H9 (cell line): ENCODE measurements around the gene EGLN1. TPM values are rescaled to one million over a fixed set of nuclear protein-coding genes. Genes with fewer than 3 reads are reported as not detected.

Source experiments
- DNase-seq: peaks from one replicate; pipeline ENCODE4 v3.0.0-alpha.2; 2017
- H2AFZ ChIP-seq: one replicate; pipeline ENCODE4 v1.6.1; 2013; ENCODE audit warnings: mild to moderate bottlenecking, low read length, control low read depth, moderate library complexity
- H2AK5ac ChIP-seq: 2 replicates; pipeline ENCODE4 v1.6.1; 2013; ENCODE audit warnings: low read length, control low read depth, mixed read lengths; ENCODE audit not compliant: insufficient read length
- H2BK120ac ChIP-seq: one replicate; pipeline ENCODE4 v1.6.1; 2013; ENCODE audit warnings: low read depth, mild to moderate bottlenecking, low read length, control low read depth, inconsistent platforms; ENCODE audit not compliant: poor library complexity, severe bottlenecking
- H2BK12ac ChIP-seq: 2 replicates; pipeline ENCODE4 v1.6.1; 2013; ENCODE audit warnings: low read length, control low read depth, mixed read lengths, low read depth; ENCODE audit not compliant: insufficient read length
- H2BK15ac ChIP-seq: 2 replicates; pipeline ENCODE4 v1.6.1; 2013; ENCODE audit warnings: low read depth, low read length, control low read depth
- H2BK20ac ChIP-seq: one replicate; pipeline ENCODE4 v1.6.1; 2013; ENCODE audit warnings: low read depth, mild to moderate bottlenecking, low read length, control low read depth, inconsistent platforms; ENCODE audit not compliant: poor library complexity, severe bottlenecking
- H2BK5ac ChIP-seq: 2 replicates; pipeline ENCODE4 v1.6.1; 2013; ENCODE audit warnings: low read length, control low read depth, mixed read lengths; ENCODE audit not compliant: insufficient read length
- H3K14ac ChIP-seq: 2 replicates; pipeline ENCODE4 v1.6.1; 2013; ENCODE audit warnings: low read length, control low read depth; ENCODE audit not compliant: insufficient read depth
- H3K18ac ChIP-seq: 2 replicates; pipeline ENCODE4 v1.6.1; 2013; ENCODE audit warnings: low read depth, mild to moderate bottlenecking, mixed read lengths, low read length, control low read depth; ENCODE audit not compliant: insufficient read length
- H3K23ac ChIP-seq: 2 replicates; pipeline ENCODE4 v1.6.1; 2013; ENCODE audit warnings: low read length, control low read depth, mixed read lengths, low read depth; ENCODE audit not compliant: insufficient read length
- H3K23me2 ChIP-seq: 2 replicates; pipeline ENCODE4 v1.6.1; 2013; ENCODE audit warnings: low read depth, mild to moderate bottlenecking, mixed read lengths, low read length, control low read depth; ENCODE audit not compliant: insufficient read length, poor library complexity, severe bottlenecking
- H3K27ac ChIP-seq: 2 replicates; pipeline ENCODE4 v1.5.1; 2013; ENCODE audit warnings: low read length, control low read depth, mixed read lengths, low read depth; ENCODE audit not compliant: insufficient read length
- H3K27me3 ChIP-seq: 2 replicates; pipeline ENCODE4 v1.6.1; 2013; ENCODE audit warnings: low read length, control low read depth, inconsistent platforms; ENCODE audit not compliant: insufficient read depth
- H3K4ac ChIP-seq: 2 replicates; pipeline ENCODE4 v1.6.1; 2013; ENCODE audit warnings: low read depth, mild to moderate bottlenecking, control low read depth, inconsistent platforms, low read length, moderate library complexity
- H3K4me1 ChIP-seq: 2 replicates; pipeline ENCODE4 v1.6.1; 2013; ENCODE audit warnings: low read length, control low read depth, inconsistent platforms; ENCODE audit not compliant: insufficient read depth
- H3K4me2 ChIP-seq: 2 replicates; pipeline ENCODE4 v1.6.1; 2013; ENCODE audit warnings: low read length, control low read depth, mixed read lengths; ENCODE audit not compliant: insufficient read length, insufficient read depth
- H3K56ac ChIP-seq: 2 replicates; pipeline ENCODE4 v1.6.1; 2013; ENCODE audit warnings: low read depth, mild to moderate bottlenecking, mixed read lengths, low read length, control low read depth; ENCODE audit not compliant: insufficient read length
- H3K79me1 ChIP-seq: 2 replicates; pipeline ENCODE4 v1.6.1; 2013; ENCODE audit warnings: low read depth, mild to moderate bottlenecking, moderate library complexity, low read length, control low read depth, inconsistent platforms; ENCODE audit not compliant: insufficient read depth, poor library complexity, severe bottlenecking
- H3K79me2 ChIP-seq: 2 replicates; pipeline ENCODE4 v1.6.1; 2013; ENCODE audit warnings: low read length, control low read depth, inconsistent platforms; ENCODE audit not compliant: insufficient read depth
- H3K9ac ChIP-seq: 2 replicates; pipeline ENCODE4 v1.6.1; 2013; ENCODE audit warnings: low read length, control low read depth, mixed read lengths; ENCODE audit not compliant: insufficient read length; ENCODE audit errors: extremely low read depth
- H3K9me3 ChIP-seq: one replicate; pipeline ENCODE4 v1.6.1; 2013; ENCODE audit warnings: low read depth, low read length, inconsistent platforms; ENCODE audit not compliant: control insufficient read depth
- H3T11ph ChIP-seq: one replicate; pipeline ENCODE4 v1.6.1; 2013; ENCODE audit warnings: mild to moderate bottlenecking, low read length, control low read depth, inconsistent platforms
- H4K20me1 ChIP-seq: one replicate; pipeline ENCODE4 v1.6.1; 2013; ENCODE audit not compliant: control insufficient read depth, insufficient read length, insufficient read depth
- H4K5ac ChIP-seq: 2 replicates; pipeline ENCODE4 v1.6.1; 2013; ENCODE audit warnings: low read depth, mild to moderate bottlenecking, mixed read lengths, low read length, control low read depth; ENCODE audit not compliant: insufficient read length
- H4K8ac ChIP-seq: replicated peaks from 2 replicates; pipeline ENCODE4 v1.6.1; 2013; ENCODE audit warnings: low read length, control low read depth, mixed read lengths, low read depth; ENCODE audit not compliant: insufficient read length
- H4K91ac ChIP-seq: 2 replicates; pipeline ENCODE4 v1.6.1; 2013; ENCODE audit warnings: low read depth, mild to moderate bottlenecking, moderate library complexity, mixed read lengths, low read length, control low read depth; ENCODE audit not compliant: insufficient read length
- H3K27ac Mint-ChIP-seq, 3 experiments: 2 replicates in 2 of 3; 3 replicates in 1 of 3; pipeline ENCODE4 v1.8.0; 2020 to 2021; ENCODE audit warnings: mixed read lengths in 3 of 3, mild to moderate bottlenecking in 1 of 3, moderate library complexity in 1 of 3
- H3K27me3 Mint-ChIP-seq: 2 replicates; pipeline ENCODE4 v1.8.0; 2021; ENCODE audit warnings: low read depth, mild to moderate bottlenecking, moderate library complexity, mixed read lengths
- H3K36me3 Mint-ChIP-seq, 3 experiments: 2 replicates in 2 of 3; 3 replicates in 1 of 3; pipeline ENCODE4 v1.8.0; 2020 to 2021; ENCODE audit warnings: low read depth in 3 of 3, mixed read lengths in 3 of 3; ENCODE audit not compliant: insufficient read depth in 1 of 3
- H3K4me1 Mint-ChIP-seq, 2 experiments: 2 replicates each; pipeline ENCODE4 v1.8.0; 2020; ENCODE audit warnings: mixed read lengths in 2 of 2
- H3K4me3 Mint-ChIP-seq, 2 experiments: 2 replicates in 1 of 2; 3 replicates in 1 of 2; pipeline ENCODE4 v1.8.0; 2020 to 2021; ENCODE audit warnings: mild to moderate bottlenecking in 2 of 2, mixed read lengths in 2 of 2, moderate library complexity in 1 of 2
- H3K9me3 Mint-ChIP-seq, 2 experiments: 2 replicates in 1 of 2; 3 replicates in 1 of 2; pipeline ENCODE4 v1.8.0; 2020; ENCODE audit warnings: mild to moderate bottlenecking in 2 of 2, mixed read lengths in 2 of 2, moderate library complexity in 1 of 2
- CTCF ChIP-seq: fragments of 200-600 bp; sonication (generic); conservative IDR thresholded peaks from 3 replicates; pipeline ENCODE4 v1.8.0; 2021; ENCODE audit warnings: antibody characterized with exemption, mild to moderate bottlenecking
- WGBS: extraction: QIAGEN DNeasy Blood & Tissue Kit; methylation state at CpG from one replicate; pipeline ENCODE4 v1.1.7; 2013; ENCODE audit warnings: missing lambda C conversion rate, low lambda C conversion rate, mixed read lengths; ENCODE audit not compliant: insufficient read length; ENCODE audit errors: extremely low coverage; 5-methylcytosine and 5-hydroxymethylcytosine counted together
- total RNA-seq: library from RNA; stranded (reverse); gene quantifications from 2 replicates; pipeline ENCODE4 v1.2.1, GENCODE V29; 2021

EGLN1 gene
- total RNA-seq, 1 experiment from 2014 or later = 8.4 TPM

GRCh38 chr1:231353086-231353485 is 69.0 kb downstream of the EGLN1 start:
- no peak overlapping the region for H4K5ac ChIP-seq
- no peak overlapping the region for H3K4me2 ChIP-seq
- H2BK5ac ChIP-seq = no peak overlapping the region
- H2BK20ac ChIP-seq = no peak overlapping the region
- no peaks in the 10 kb centered on the region for H3K9me3 ChIP-seq
- H3K4me1 ChIP-seq = no peaks in the 10 kb centered on the region
- no peak overlapping the region for H3K14ac ChIP-seq
- H2AFZ ChIP-seq = no peak overlapping the region
- no peaks in the 10 kb centered on the region for H3K27me3 ChIP-seq
- no peaks in the 10 kb centered on the region for H4K20me1 ChIP-seq
- H3K4me3 Mint-ChIP-seq = no peak overlapping the region
- H3K27ac Mint-ChIP-seq = no peak overlapping the region
- no peak overlapping the region for H3T11ph ChIP-seq
- no peak for DNase-seq
- H4K8ac ChIP-seq = no peak overlapping the region
- H3K27ac ChIP-seq = no peak overlapping the region
- H3K18ac ChIP-seq = no peak overlapping the region
- H3K23me2 ChIP-seq = no peaks in the 10 kb centered on the region
- no CpG with 5 or more reads among the region's 2 CpGs for WGBS
- no peak for TF ChIP-seq CTCF
- H2BK15ac ChIP-seq = no peak overlapping the region
- peaks cover 7 to 43% (median 24%) of the 10 kb centered on the region in 3 experiments; a peak in 6 of 7 replicates for H3K36me3 Mint-ChIP-seq
- H3K9ac ChIP-seq = no peak overlapping the region
- no peak overlapping the region for H3K4ac ChIP-seq
- no peak overlapping the region for H3K23ac ChIP-seq
- no peak overlapping the region for H3K56ac ChIP-seq
- no peaks in the 10 kb centered on the region for H3K27me3 Mint-ChIP-seq
- no peaks in the 10 kb centered on the region for H3K79me2 ChIP-seq
- no peaks in the 10 kb centered on the region; a peak in 1 of 5 replicates for H3K9me3 Mint-ChIP-seq
- H2AK5ac ChIP-seq = no peak overlapping the region
- no peaks in the 10 kb centered on the region for H3K79me1 ChIP-seq
- no peaks in the 10 kb centered on the region for H3K4me1 Mint-ChIP-seq
- H4K91ac ChIP-seq = no peak overlapping the region
- no peak overlapping the region for H2BK12ac ChIP-seq
- no peak overlapping the region for H2BK120ac ChIP-seq
